ENCODE measurements around the gene TNFAIP2. TPM values are rescaled to one million over a fixed set of nuclear protein-coding genes. Genes with fewer than 3 reads are reported as not detected.
"Not testable (repeated sequence)": the region's sequence is repeated elsewhere in the genome, so short reads cannot be mapped to it uniquely, and the experiment has no call there.

Gene TNFAIP2
- total RNA-seq, 2 experiments from 2014 or later, result 1.7 to 1.8 TPM

DNA sequence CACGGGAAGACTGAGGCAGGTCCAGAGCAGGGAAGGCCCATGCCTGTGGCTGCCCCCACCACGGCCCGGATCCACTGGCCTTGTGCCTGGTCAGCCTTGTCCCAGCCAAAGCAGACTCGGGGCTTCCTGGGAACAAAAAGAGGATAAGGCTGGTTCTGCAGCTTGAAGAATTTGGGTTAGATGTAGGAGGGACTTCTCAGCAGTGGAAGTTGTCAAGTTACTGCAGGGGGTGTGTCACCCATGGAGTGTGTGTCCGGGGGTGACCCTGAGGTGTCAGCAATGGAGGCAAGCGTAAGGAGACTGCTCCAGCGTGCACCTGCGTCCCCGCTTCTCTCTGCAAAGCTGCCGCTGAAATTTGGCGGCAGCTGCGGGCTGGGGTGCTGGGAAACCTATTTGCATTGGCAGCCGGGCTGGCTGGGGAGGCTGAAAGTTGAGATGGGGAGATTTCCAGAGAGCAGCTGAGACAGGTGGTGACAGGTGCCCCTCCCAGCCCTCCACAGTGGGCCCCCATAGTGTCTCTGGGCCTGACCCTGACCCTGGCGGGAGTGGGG, 12.5 kb upstream of the TNFAIP2 start:
- no peak for ATAC-seq
- intact Hi-C loops (cut with DNase I, micrococcal nuclease), result no loop called here
- Mint-ChIP-seq H3K9me3 (ENCODE audit: low read depth) (no peaks in the 10 kb centered on the region), H3K27me3 (peaks cover 1% of the 10 kb centered on the region), H3K4me1 (peaks cover 6% of the 10 kb centered on the region), H3K4me3 (no peak overlapping the region), H3K36me3 (ENCODE audit: low read depth) (no peaks in the 10 kb centered on the region), H3K27ac (no peak overlapping the region)
- CTCF ChIA-PET, result no interaction called here
- POLR2A ChIA-PET, result no interaction called here
- no peak for DNase-seq

DNA sequence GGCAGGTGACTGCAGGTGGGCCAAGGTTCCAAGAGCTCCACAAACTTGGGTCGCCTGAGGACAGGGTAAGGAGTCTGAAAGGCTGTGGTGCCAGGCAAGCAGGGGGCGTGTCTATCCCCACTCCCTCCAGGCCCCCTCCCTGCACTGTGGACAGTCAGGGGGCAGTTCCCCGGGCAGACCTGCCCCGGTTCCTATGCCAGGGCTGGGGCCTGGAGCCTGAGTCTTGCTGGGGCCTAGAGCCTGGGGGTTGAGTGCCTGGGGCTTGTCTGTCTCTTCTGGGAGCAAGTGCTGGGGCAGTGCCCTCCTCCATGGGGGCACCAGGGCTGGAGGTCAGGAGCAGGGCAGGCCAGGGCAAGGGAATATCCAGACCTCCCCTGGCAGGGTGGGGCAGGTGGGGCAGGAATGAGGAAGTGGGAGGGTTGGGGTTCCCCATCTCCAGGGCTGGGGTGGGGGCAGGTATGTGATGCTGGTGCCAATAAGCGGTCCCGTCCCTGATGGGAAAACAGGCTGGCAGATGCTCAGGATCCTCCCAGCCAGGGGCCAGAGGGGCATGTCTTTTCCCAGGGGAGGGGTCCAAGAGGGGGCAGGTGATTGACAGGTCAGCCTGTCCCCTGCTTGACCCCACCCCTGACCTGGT, 11.9 kb upstream of the TNFAIP2 start:
- no peaks in the 10 kb centered on the region for H3K9me3 Mint-ChIP-seq (ENCODE audit: low read depth)
- peaks cover 6% of the 10 kb centered on the region for H3K4me1 Mint-ChIP-seq
- DNase-seq (no peak), ATAC-seq (no peak)
- POLR2A ChIA-PET, result no interaction called here
- CTCF ChIA-PET, result no interaction called here
- H3K27me3 Mint-ChIP-seq, result no peaks in the 10 kb centered on the region
- H3K27ac Mint-ChIP-seq, result no peak overlapping the region
- intact Hi-C loops (cut with DNase I, micrococcal nuclease), result no loop called here
- H3K36me3 Mint-ChIP-seq (ENCODE audit: low read depth), result no peaks in the 10 kb centered on the region
- H3K4me3 Mint-ChIP-seq, result no peak overlapping the region

- CTCF ChIA-PET, result interaction anchor here (0.6 kb wide), 1 partner anchor 113 kb away, joined by 3 read pairs; no protein-coding TSS in a partner anchor
- Mint-ChIP-seq H3K36me3 (ENCODE audit: low read depth) (no peaks in the 10 kb centered on the region), H3K27ac (no peak overlapping the region), H3K27me3 (no peaks in the 10 kb centered on the region), H3K4me1 (peaks cover 6% of the 10 kb centered on the region), H3K4me3 (no peak overlapping the region), H3K9me3 (ENCODE audit: low read depth) (no peaks in the 10 kb centered on the region)
- intact Hi-C loops (cut with DNase I, micrococcal nuclease), result no loop called here
- POLR2A ChIA-PET, result no interaction called here
- ATAC-seq (no peak), DNase-seq (no peak)
Measured at GRCh38 chr14:103112400-103113243, 10.6 kb upstream of the TNFAIP2 start.

- no peak for DNase-seq
- ATAC-seq, result no peak
- Mint-ChIP-seq H3K9me3 (ENCODE audit: low read depth) (no peaks in the 10 kb centered on the region), H3K27me3 (no peaks in the 10 kb centered on the region), H3K4me3 (no peak overlapping the region), H3K27ac (no peak overlapping the region), H3K4me1 (peaks cover 6% of the 10 kb centered on the region), H3K36me3 (ENCODE audit: low read depth) (no peaks in the 10 kb centered on the region)
- intact Hi-C loops (cut with DNase I, micrococcal nuclease), result no loop called here
- CTCF ChIA-PET, result interaction anchor here (0.6 kb wide), 1 partner anchor 112 kb away, joined by 3 read pairs; no protein-coding TSS in a partner anchor
- POLR2A ChIA-PET, result no interaction called here
Measured at GRCh38 chr14:103113303-103113702, 10.0 kb upstream of the TNFAIP2 start.

- Mint-ChIP-seq H3K4me1 (peaks cover 5% of the 10 kb centered on the region), H3K27ac (no peak overlapping the region), H3K9me3 (ENCODE audit: low read depth) (no peaks in the 10 kb centered on the region), H3K4me3 (no peak overlapping the region), H3K27me3 (peaks cover 1% of the 10 kb centered on the region), H3K36me3 (ENCODE audit: low read depth) (no peaks in the 10 kb centered on the region)
- ATAC-seq (no peak), DNase-seq (no peak)
- ChIA-PET CTCF (no interaction called here), POLR2A (no interaction called here)
- intact Hi-C loops (cut with DNase I, micrococcal nuclease), result no loop called here
Measured at GRCh38 chr14:103113774-103114173, 9.5 kb upstream of the TNFAIP2 start.

DNA sequence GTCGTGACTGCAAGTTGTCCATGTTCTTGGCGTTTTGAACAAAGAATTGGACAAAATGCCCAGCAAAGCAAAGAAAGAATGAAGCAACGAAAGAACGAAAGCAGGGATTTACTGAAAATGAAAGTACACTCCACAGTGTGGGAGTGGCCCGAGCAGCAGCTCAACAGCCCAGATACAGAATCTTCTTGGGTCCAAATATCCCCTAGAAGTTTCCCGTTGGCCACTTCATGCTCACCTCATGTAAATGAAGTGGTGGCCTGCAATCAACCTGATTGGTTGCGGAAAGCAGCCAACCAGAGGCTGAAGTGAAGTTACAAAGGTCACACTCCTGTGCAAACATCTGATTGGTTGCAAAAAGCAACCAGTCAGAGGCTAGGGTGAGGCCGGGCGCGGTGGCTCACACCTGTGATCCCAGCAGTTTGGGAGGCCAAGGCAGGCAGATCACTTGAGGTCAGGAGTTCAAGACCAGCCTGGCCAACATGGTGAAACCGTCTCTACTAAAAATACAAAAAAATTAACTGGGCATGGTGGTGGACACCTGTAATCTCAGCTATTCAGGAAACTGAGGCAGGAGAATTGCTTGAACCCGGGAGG, 8.1 kb upstream of the TNFAIP2 start:
- peak; percentile 34 for DNase-seq
- H3K36me3 Mint-ChIP-seq (ENCODE audit: low read depth); H3K4me3 Mint-ChIP-seq; H3K27me3 Mint-ChIP-seq; H3K9me3 Mint-ChIP-seq (ENCODE audit: low read depth); intact Hi-C loops (cut with DNase I, micrococcal nuclease); H3K4me1 Mint-ChIP-seq; ATAC-seq; H3K27ac Mint-ChIP-seq: not testable (repeated sequence)
- POLR2A ChIA-PET, result interaction anchor here (0.7 kb wide), 1 partner anchor 365 kb away, joined by 3 read pairs; no protein-coding TSS in a partner anchor
- CTCF ChIA-PET, result interaction anchor here (1.0 kb wide), 2 partner anchors 10 to 11 kb away, joined by 3 to 5 read pairs; no protein-coding TSS in a partner anchor

DNA sequence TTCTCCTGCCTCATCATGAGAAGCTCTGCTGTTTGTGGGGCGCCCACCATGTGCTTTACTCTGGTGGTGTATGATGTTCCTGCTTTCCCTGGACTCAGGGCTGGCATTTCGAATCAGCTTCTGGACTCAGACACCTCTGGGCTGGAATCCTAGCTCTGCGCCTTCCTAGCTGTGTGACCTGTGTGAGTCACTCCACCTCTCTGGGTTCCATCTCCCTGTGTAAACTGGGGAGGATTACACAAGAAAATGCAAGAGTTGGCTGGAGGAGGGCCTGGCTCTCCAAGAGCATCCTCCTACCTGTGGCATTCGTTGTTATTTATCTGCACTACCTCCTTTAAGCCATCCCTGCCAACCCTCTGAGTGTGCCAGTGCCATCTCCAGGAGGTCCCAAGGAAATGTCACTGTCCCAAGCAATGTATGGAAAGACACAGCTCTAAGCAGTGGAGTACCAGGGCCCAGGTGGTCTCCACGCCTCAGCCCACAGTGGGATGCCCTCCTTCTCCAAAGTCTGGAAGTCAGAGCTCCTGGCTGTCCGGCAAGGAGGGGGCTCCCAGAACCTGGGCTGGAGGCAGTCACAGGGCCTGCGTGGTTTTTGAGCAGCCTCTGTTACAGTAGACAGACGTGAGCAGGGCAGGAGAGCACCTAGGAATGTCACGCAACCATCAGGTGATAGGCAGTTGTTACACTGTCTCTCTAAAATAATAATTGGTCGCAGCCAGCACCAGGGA, 7.3 kb upstream of the TNFAIP2 start:
- H3K36me3 Mint-ChIP-seq (ENCODE audit: low read depth), result no peaks in the 10 kb centered on the region
- H3K27ac Mint-ChIP-seq, result no peak overlapping the region
- intact Hi-C loops (cut with DNase I, micrococcal nuclease), result no loop called here
- H3K4me3 Mint-ChIP-seq, result no peak overlapping the region
- H3K4me1 Mint-ChIP-seq, result peaks cover 4% of the 10 kb centered on the region
- ATAC-seq (no peak), DNase-seq (no peak)
- ChIA-PET POLR2A (no interaction called here), CTCF (interaction anchor here (1.0 to 1.6 kb wide), 2 partner anchors 11 to 66 kb away, joined by 5 to 6 read pairs; no protein-coding TSS in a partner anchor)
- H3K9me3 Mint-ChIP-seq (ENCODE audit: low read depth), result no peaks in the 10 kb centered on the region
- H3K27me3 Mint-ChIP-seq, result peaks cover 8% of the 10 kb centered on the region

GRCh38 chr14:103116636-103117035, 6.6 kb upstream of the TNFAIP2 start:
- ATAC-seq, result no peak

DNA sequence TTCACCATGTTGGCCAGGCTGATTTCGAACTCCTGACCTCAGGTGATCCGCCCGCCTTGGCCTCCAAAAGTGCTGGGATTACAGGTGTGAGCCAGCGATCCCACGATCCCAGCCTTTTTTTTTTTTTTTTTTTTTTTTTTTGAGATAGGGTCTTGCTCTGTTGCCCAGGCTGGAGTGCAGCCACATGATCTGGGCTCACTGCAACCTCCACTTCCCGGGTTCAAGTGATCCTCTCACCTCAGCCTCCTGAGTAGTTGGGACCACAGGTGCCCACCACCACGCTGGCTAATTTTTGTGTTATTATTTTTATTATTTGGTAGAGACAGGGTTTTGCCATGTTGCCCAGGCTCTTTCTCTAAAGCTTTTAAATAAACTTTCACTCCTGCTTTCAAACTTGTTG, 5.8 kb upstream of the TNFAIP2 start:
- not testable (repeated sequence) for H3K36me3 Mint-ChIP-seq (ENCODE audit: low read depth); ATAC-seq

More at GRCh38 chr14:103116636-103117035, 6.6 kb upstream of the TNFAIP2 start:
- Mint-ChIP-seq H3K36me3 (ENCODE audit: low read depth) (no peaks in the 10 kb centered on the region), H3K4me3 (no peak overlapping the region), H3K27me3 (peaks cover 11% of the 10 kb centered on the region), H3K9me3 (ENCODE audit: low read depth) (no peaks in the 10 kb centered on the region), H3K27ac (no peak overlapping the region), H3K4me1 (peaks cover 4% of the 10 kb centered on the region)
- POLR2A ChIA-PET, result no interaction called here
- DNase-seq, result no peak
- CTCF ChIA-PET, result interaction anchor here (1.6 kb wide), 1 partner anchor 66 kb away, joined by 6 read pairs; no protein-coding TSS in a partner anchor
- intact Hi-C loops (cut with DNase I, micrococcal nuclease), result no loop called here

DNA sequence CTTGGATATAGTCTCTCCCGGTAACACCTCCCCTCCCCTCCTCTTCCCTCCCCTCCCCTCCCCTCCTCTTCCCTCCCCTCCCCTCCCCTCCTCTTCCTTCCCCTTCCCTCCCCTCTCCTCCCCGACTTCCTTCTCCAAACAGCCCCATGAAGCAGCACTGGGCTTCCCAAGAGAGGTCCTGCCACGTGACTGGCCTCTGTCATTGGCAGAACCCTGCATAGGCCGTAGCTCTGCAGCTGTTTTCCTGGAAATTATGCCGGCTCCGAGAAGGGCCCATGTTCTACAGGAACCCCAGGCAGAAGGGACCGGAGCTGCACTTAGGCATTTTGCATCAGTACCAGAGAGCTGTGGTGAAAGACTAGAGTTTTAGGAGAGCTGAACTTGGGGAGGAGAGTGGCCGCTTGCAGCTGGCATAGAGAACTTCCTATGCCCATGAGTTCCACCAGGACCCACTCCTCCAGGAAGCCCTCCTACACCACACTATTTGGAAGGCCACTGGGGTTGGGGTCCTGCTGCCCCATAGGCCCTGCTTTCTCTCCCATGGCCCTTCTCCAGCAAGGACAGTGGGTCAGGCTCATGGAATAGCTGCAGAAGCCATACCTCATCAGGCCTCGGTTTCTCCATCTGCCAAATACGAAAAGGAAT, 5.1 kb upstream of the TNFAIP2 start:
- ATAC-seq, result no peak
- intact Hi-C loops (cut with DNase I, micrococcal nuclease), result no loop called here
- no peaks in the 10 kb centered on the region for H3K9me3 Mint-ChIP-seq (ENCODE audit: low read depth)
- H3K27me3 Mint-ChIP-seq, result peaks cover 16% of the 10 kb centered on the region
- H3K27ac Mint-ChIP-seq, result no peak overlapping the region
- POLR2A ChIA-PET, result no interaction called here
- H3K4me3 Mint-ChIP-seq, result no peak overlapping the region
- H3K4me1 Mint-ChIP-seq, result peaks cover 4% of the 10 kb centered on the region
- DNase-seq, result no peak
- H3K36me3 Mint-ChIP-seq (ENCODE audit: low read depth), result no peaks in the 10 kb centered on the region
- CTCF ChIA-PET, result interaction anchor here (1.4 kb wide), 1 partner anchor 14 kb away, joined by 3 read pairs; no protein-coding TSS in a partner anchor

More for the DNA sequence above, 5.8 kb upstream of the TNFAIP2 start:
- H3K9me3 Mint-ChIP-seq (ENCODE audit: low read depth); H3K27ac Mint-ChIP-seq; H3K4me3 Mint-ChIP-seq; intact Hi-C loops (cut with DNase I, micrococcal nuclease); POLR2A ChIA-PET; H3K4me1 Mint-ChIP-seq; DNase-seq: not testable (repeated sequence)
- H3K27me3 Mint-ChIP-seq, result peaks cover 16% of the 10 kb centered on the region
- CTCF ChIA-PET, result interaction anchor here (0.7 to 1.4 kb wide), 2 partner anchors 12 to 13 kb away, joined by 3 read pairs; no protein-coding TSS in a partner anchor
